Brain microvascular endothelial cell (primary cell): ENCODE results near the gene POP5.
A peak's percentile ranks its signal among the peaks of the same experiment; 100 is the strongest.

ENCODE experiments used
- DNase-seq: peaks from one replicate; pipeline ENCODE4 v3.0.0-alpha.2; 2020
- H3K27ac ChIP-seq: fragments of 250-450 bp; sonication (Bioruptor Pico); 2 replicates; pipeline ENCODE4 v1.5.1; 2020; ENCODE audit warnings: mild to moderate bottlenecking, moderate library complexity
- H3K27me3 ChIP-seq: fragments of 250-450 bp; sonication (Bioruptor Pico); replicated peaks from 2 replicates; pipeline ENCODE4 v1.5.1; 2020; ENCODE audit warnings: mild to moderate bottlenecking
- H3K36me3 ChIP-seq: fragments of 250-450 bp; sonication (Bioruptor Pico); replicated peaks from 2 replicates; pipeline ENCODE4 v1.5.1; 2020; ENCODE audit warnings: mild to moderate bottlenecking
- H3K4me3 ChIP-seq: 2 replicates; pipeline ENCODE4 v1.5.1; 2011; ENCODE audit warnings: low read depth, mild to moderate bottlenecking, control low read depth, low read length, moderate library complexity
- in situ Hi-C: cut with HindIII; loops from 2 replicates; pipeline ENCODE4 v1.10.0; 2017; ENCODE audit warnings: low sequenced_read_pairs, low pct_ligation_motif_present
- TF ChIP-seq, protein P1 (sequence below): IDR thresholded peaks from 2 replicates; pipeline ENCODE4 v1.5.1; 2011; ENCODE audit warnings: low read depth, mild to moderate bottlenecking, moderate library complexity, low read length, control low read depth, inconsistent platforms; ENCODE audit errors: missing control alignments

Gene POP5

DNA sequence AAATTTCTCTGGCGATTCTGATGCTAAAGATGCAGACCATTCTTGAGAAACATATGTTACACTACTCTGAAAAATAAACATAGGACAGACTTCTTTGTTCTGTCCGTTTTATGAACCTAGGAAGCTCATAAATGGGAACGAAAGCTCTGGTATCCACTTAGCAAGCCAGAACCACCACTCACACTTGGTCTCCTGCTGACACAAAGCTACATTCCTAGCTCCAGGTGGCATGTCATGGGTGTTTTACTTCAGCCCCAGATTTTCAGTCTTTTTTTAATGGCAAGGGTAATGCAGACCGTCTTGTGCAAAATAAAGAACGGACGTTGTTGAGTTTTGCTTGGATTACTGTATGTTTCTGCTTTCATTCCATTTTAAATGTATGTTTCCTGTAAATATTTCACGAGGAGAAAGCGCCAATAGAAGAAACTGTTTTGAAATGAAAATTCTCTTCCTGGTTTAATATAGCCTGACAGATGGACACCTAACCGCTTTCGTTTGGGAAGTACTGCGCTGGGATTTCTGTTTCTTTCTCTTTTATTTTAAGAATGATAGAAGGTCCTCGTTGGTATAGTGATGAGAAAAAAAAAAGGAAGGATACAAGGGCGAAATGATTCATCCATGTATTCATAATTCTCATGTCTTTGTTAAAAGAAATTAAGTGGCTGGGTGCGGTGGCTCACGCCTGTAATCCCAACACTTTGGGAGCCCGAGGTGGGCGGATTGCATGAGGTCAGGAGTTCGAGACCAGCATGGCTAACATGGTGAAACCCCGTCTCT is 51.4 kb downstream of the POP5 start:
- in situ Hi-C loops = no loop called here
- no peaks in the 10 kb centered on the region for H3K36me3 ChIP-seq
- DNase-seq = peak; percentile 32
- TF ChIP-seq, protein P1, sequence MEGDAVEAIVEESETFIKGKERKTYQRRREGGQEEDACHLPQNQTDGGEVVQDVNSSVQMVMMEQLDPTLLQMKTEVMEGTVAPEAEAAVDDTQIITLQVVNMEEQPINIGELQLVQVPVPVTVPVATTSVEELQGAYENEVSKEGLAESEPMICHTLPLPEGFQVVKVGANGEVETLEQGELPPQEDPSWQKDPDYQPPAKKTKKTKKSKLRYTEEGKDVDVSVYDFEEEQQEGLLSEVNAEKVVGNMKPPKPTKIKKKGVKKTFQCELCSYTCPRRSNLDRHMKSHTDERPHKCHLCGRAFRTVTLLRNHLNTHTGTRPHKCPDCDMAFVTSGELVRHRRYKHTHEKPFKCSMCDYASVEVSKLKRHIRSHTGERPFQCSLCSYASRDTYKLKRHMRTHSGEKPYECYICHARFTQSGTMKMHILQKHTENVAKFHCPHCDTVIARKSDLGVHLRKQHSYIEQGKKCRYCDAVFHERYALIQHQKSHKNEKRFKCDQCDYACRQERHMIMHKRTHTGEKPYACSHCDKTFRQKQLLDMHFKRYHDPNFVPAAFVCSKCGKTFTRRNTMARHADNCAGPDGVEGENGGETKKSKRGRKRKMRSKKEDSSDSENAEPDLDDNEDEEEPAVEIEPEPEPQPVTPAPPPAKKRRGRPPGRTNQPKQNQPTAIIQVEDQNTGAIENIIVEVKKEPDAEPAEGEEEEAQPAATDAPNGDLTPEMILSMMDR = no peak
- no peaks in the 10 kb centered on the region for H3K27me3 ChIP-seq
- H3K27ac ChIP-seq = peak overlapping the region; percentile 96
- H3K4me3 ChIP-seq = peak overlapping the region; percentile 91

- Histone ChIP-seq H3K27ac (peak within 1 kb of the TSS; percentile 96), H3K27me3 (no peaks in the 10 kb centered on the region), H3K36me3 (no peaks in the 10 kb centered on the region), H3K4me3 (peak within 1 kb of the TSS; percentile 91)
- peak; percentile 91 for DNase-seq
- in situ Hi-C loops = no loop called here
- TF ChIP-seq, protein P1 = no peak
Measured at GRCh38 chr12:120528861-120529525, 52.2 kb downstream of the POP5 start, which contains the start of gene COQ5. TSS of gene COQ5 (minus strand) at chr12:120529158. CDS start at chr12:120529141, 17 bp downstream.
